GM12891 (cell line): ENCODE results near the gene NANOS3. TPM values are rescaled to one million over a fixed set of nuclear protein-coding genes. Genes with fewer than 3 reads are reported as not detected.

Source experiments
- DNase-seq: peaks from one replicate; pipeline ENCODE4 v3.0.0; 2011; ENCODE audit warnings: low spot score; ENCODE audit not compliant: insufficient read length
- FAIRE-seq: peaks from 2 replicates; lab custom pipeline; 2011; peaks lifted over from hg19 to GRCh38; lab: Jason Lieb, UNC
- PAX5 ChIP-seq: IDR thresholded peaks from 2 replicates; pipeline ENCODE4 v1.6.1; 2011; ENCODE audit warnings: low read length, moderate library complexity, mild to moderate bottlenecking; ENCODE audit not compliant: insufficient read depth, severe bottlenecking
- POLR2A ChIP-seq: IDR thresholded peaks from 2 replicates; pipeline ENCODE4 v1.6.1; 2011; ENCODE audit warnings: low read depth, low read length, control low read depth
- POLR2AphosphoS5 ChIP-seq: IDR thresholded peaks from 2 replicates; pipeline ENCODE4 v1.6.1; 2011; ENCODE audit warnings: low read depth, low read length, control low read depth
- POU2F2 ChIP-seq: IDR thresholded peaks from 2 replicates; pipeline ENCODE4 v1.6.1; 2011; ENCODE audit warnings: low read depth, mild to moderate bottlenecking, control low read depth, low read length, moderate library complexity
- SPI1 ChIP-seq: IDR thresholded peaks from 2 replicates; pipeline ENCODE4 v1.6.1; 2011; ENCODE audit warnings: low read depth, low read length, control low read depth
- TAF1 ChIP-seq: IDR thresholded peaks from 2 replicates; pipeline ENCODE4 v1.6.1; 2011; ENCODE audit warnings: low read depth, low read length, control low read depth
- polyA plus RNA-seq: library from polyadenylated mRNA; unstranded; fragments of >200 nt; gene quantifications from one replicate; pipeline ENCODE4 v1.2.1, GENCODE V29; 2012; ENCODE audit warnings: low read depth, missing spikeins, inconsistent platforms; ENCODE audit not compliant: missing spikeins

The NANOS3 gene
- 2.0 TPM for polyA plus RNA-seq

- no peak for TF ChIP-seq PAX5
- TF ChIP-seq POLR2AphosphoS5, result no peak
- TF ChIP-seq TAF1, result no peak
- no peak for TF ChIP-seq SPI1
- no peak for TF ChIP-seq POLR2A
- TF ChIP-seq POU2F2, result no peak
- FAIRE-seq, result no peak
Measured at GRCh38 chr19:13876834-13877233, at the start of gene NANOS3. Gene NANOS3, plus strand, starts transcription at chr19:13877134. Its CDS starts 115 bp downstream, at chr19:13877249.

GRCh38 chr19:13827656-13828055, 49.3 kb upstream of the NANOS3 start:
- DNase-seq, result no peak
- no peak for FAIRE-seq

More at GRCh38 chr19:13876834-13877233, at the start of gene NANOS3:
- DNase-seq, result no peak

GRCh38 chr19:13830114-13830740, 46.7 kb upstream of the NANOS3 start:
- FAIRE-seq, result no peak
- no peak for DNase-seq
- no peak for TF ChIP-seq POLR2AphosphoS5
- no peak for TF ChIP-seq POU2F2
- TF ChIP-seq PAX5, result no peak
- TF ChIP-seq SPI1, result no peak
- TF ChIP-seq TAF1, result no peak
- no peak for TF ChIP-seq POLR2A

More at GRCh38 chr19:13827656-13828055, 49.3 kb upstream of the NANOS3 start:
- TF ChIP-seq PAX5 (no peak), TAF1 (no peak), SPI1 (no peak), POLR2A (no peak), POU2F2 (no peak), POLR2AphosphoS5 (no peak)

- FAIRE-seq, result no peak
- TF ChIP-seq PAX5, result no peak
- TF ChIP-seq POLR2AphosphoS5, result no peak
- TF ChIP-seq TAF1, result no peak
- no peak for TF ChIP-seq POU2F2
- no peak; the same call in 1 of the 2 replicates for TF ChIP-seq POLR2A
- no peak for TF ChIP-seq SPI1
- no peak for DNase-seq
Measured at GRCh38 chr19:13830741-13831536, 46.0 kb upstream of the NANOS3 start.

DNA sequence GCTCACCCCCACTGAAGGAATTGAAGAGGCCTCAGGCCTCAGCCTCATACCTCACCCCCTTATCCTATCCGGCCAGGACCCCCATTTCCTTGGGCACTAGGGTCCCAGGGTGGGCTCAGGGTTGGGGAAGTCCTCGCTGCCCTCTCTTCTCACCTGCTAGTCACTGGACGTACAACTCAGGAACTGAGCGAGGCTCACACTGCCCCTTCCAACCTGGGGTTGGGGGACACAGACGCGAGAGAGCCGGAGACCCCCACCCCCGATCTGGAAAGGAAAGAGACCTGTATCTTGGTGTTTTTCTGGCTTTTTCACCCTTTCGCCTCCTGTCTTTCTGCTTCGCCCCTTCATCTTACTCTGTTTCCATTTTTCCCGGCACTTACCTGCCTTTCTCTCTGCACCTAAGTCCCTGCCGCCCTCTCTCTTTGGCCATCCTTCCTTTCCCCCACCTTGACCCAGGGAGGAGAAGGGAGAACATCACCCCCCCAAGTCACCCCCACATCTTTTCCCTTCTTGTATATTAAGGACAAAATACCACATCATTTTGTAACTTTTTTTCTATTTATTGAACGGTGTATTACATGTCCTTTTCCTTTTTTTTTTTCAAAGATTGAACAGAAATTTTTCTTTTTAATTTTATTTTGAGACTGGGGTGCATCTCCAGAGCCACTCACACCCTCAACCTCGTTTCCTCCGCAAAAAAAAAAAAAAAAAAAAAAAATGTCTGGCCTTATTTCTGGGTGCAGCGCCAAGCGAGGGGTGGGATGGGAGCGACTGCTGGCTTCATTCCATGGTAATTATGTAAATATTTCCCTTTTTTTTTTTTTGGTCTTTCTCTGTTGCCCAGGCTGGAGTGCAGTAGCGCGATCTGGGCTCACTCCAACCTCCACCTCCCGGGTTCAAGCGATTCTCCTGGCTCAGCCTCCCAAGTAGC, 45.1 kb upstream of the NANOS3 start:
- FAIRE-seq, result no peak
- DNase-seq, result no peak
- TF ChIP-seq POLR2AphosphoS5 (no peak), PAX5 (no peak), POU2F2 (0 out of 2 replicates have a peak, but pooled peaks have one; percentile 21)

- peak; percentile 98 for DNase-seq
- FAIRE-seq, result peak; percentile 98
- TF ChIP-seq TAF1, result no peak
- no peak for TF ChIP-seq PAX5
- TF ChIP-seq POLR2AphosphoS5, result peak; percentile 73; the same call in 1 of the 2 replicates
- TF ChIP-seq SPI1, result no peak
- peak; percentile 69; the same call in 1 of the 2 replicates for TF ChIP-seq POU2F2
- peak; percentile 65 for TF ChIP-seq POLR2A
Measured at GRCh38 chr19:13833330-13834243, 43.3 kb upstream of the NANOS3 start.

GRCh38 chr19:13834244-13835069, 42.5 kb upstream of the NANOS3 start:
- FAIRE-seq (no peak), DNase-seq (no peak)
- no peak for TF ChIP-seq POLR2AphosphoS5
- TF ChIP-seq POU2F2, result no peak
- no peak for TF ChIP-seq PAX5
